Muscle of leg (tissue), 11 donors: Measurements from ENCODE around the gene GPR35. TPM values are rescaled to one million over a fixed set of nuclear protein-coding genes. Genes with fewer than 3 reads are reported as not detected.
"Not testable (repeated sequence)": the region's sequence is repeated elsewhere in the genome, so short reads cannot be mapped to it uniquely, and the experiment has no call there.

Experiments used
- DNase-seq: peaks from one replicate; pipeline ENCODE4 v3.0.0; 2013
- H3K27ac ChIP-seq: one replicate; pipeline ENCODE4 v1.5.1; 2013; ENCODE audit warnings: mild to moderate bottlenecking, low read length, control low read depth
- H3K27me3 ChIP-seq: one replicate; pipeline ENCODE4 v1.6.1; 2013; ENCODE audit warnings: low read length; ENCODE audit not compliant: control insufficient read depth, insufficient read depth
- H3K36me3 ChIP-seq: one replicate; pipeline ENCODE4 v1.6.1; 2013; ENCODE audit warnings: low read length; ENCODE audit not compliant: control insufficient read depth, insufficient read depth
- H3K4me1 ChIP-seq: one replicate; pipeline ENCODE4 v1.6.1; 2013; ENCODE audit warnings: low read length; ENCODE audit not compliant: control insufficient read depth, insufficient read depth
- H3K4me3 ChIP-seq: one replicate; pipeline ENCODE4 v1.5.1; 2013; ENCODE audit warnings: low read length, control low read depth
- H3K9me3 ChIP-seq: replicated peaks from 2 replicates; pipeline ENCODE4 v1.6.1; 2013; ENCODE audit warnings: low read depth, low read length; ENCODE audit not compliant: control insufficient read depth
- WGBS: methylation state at CpG from one replicate; pipeline ENCODE4 v1.1.5; 2013; ENCODE audit warnings: missing lambda C conversion rate; ENCODE audit not compliant: insufficient coverage; 5-methylcytosine and 5-hydroxymethylcytosine counted together
- polyA plus RNA-seq, 8 donors: library from polyadenylated mRNA; unstranded; fragments of 120-200 nt; gene quantifications; one replicate each; pipeline versions ENCODE4 v1.2.1 to v1.2.3, GENCODE V29; 2013; ENCODE audit warnings: inconsistent platforms in 1 of 8, low replicate concordance in 1 of 8; ENCODE audit not compliant: insufficient read length in 8 of 8, insufficient read depth in 1 of 8
- total RNA-seq: library from RNA; stranded (reverse); fragments of 120-200 nt; gene quantifications from one replicate; pipeline ENCODE4 v1.2.4, GENCODE V29; 2013

Gene GPR35
- total and polyA plus RNA-seq, 9 donors = 0.75 to 5.1 (median 1.7) TPM

- Histone ChIP-seq H3K27me3 (no peaks in the 10 kb centered on the region), H3K4me3 (no peak overlapping the region), H3K27ac (no peak overlapping the region), H3K36me3 (no peaks in the 10 kb centered on the region), H3K4me1 (peaks cover 12% of the 10 kb centered on the region), H3K9me3 (peaks cover 4% of the 10 kb centered on the region)
- no CpG with 5 or more reads among the region's 2 CpGs for WGBS
- no peak for DNase-seq
These were observed 9.9 kb upstream of the GPR35 start for GRCh38 chr2:240615396-240615795.

- no peak overlapping the region for H3K27ac ChIP-seq
- no peak overlapping the region for H3K4me3 ChIP-seq
- H3K27me3 ChIP-seq = no peaks in the 10 kb centered on the region
- H3K9me3 ChIP-seq = peaks cover 4% of the 10 kb centered on the region
- H3K36me3 ChIP-seq = no peaks in the 10 kb centered on the region
- no peak for DNase-seq
- WGBS = 83% methylated on average over 17 of the region's 20 CpGs
- H3K4me1 ChIP-seq = peaks cover 12% of the 10 kb centered on the region
These were observed 9.3 kb upstream of the GPR35 start for GRCh38 chr2:240615820-240616547.

- H3K27ac ChIP-seq, H3K27me3 ChIP-seq, H3K4me3 ChIP-seq, H3K36me3 ChIP-seq, H3K9me3 ChIP-seq, DNase-seq: not testable (repeated sequence)
- H3K4me1 ChIP-seq = peaks cover 12% of the 10 kb centered on the region
- no CpG with 5 or more reads among the region's 5 CpGs for WGBS
These were observed 8.2 kb upstream of the GPR35 start for GRCh38 chr2:240616860-240617666.

- Histone ChIP-seq H3K9me3 (peaks cover 4% of the 10 kb centered on the region), H3K4me1 (no peaks in the 10 kb centered on the region), H3K36me3 (no peaks in the 10 kb centered on the region), H3K4me3 (no peak overlapping the region), H3K27me3 (no peaks in the 10 kb centered on the region), H3K27ac (no peak overlapping the region)
- 90% methylated on average over 3 of the region's 6 CpGs for WGBS
- DNase-seq = no peak
These were observed 6.5 kb upstream of the GPR35 start for GRCh38 chr2:240618776-240619175.

GRCh38 chr2:240619506-240620148 lies 5.7 kb upstream of the GPR35 start:
- no peaks in the 10 kb centered on the region for H3K4me1 ChIP-seq
- no peaks in the 10 kb centered on the region for H3K36me3 ChIP-seq
- H3K9me3 ChIP-seq = peaks cover 4% of the 10 kb centered on the region
- no peak for DNase-seq
- H3K27me3 ChIP-seq = no peaks in the 10 kb centered on the region
- no peak overlapping the region for H3K27ac ChIP-seq
- H3K4me3 ChIP-seq = no peak overlapping the region
- 72% methylated on average over 10 of the region's 19 CpGs for WGBS

GRCh38 chr2:240620149-240620731 lies 5.0 kb upstream of the GPR35 start:
- no peaks in the 10 kb centered on the region for H3K27me3 ChIP-seq
- H3K9me3 ChIP-seq = peaks cover 4% of the 10 kb centered on the region
- no peak overlapping the region for H3K4me3 ChIP-seq
- no peaks in the 10 kb centered on the region for H3K36me3 ChIP-seq
- no peaks in the 10 kb centered on the region for H3K4me1 ChIP-seq
- WGBS = 86% methylated on average over 10 of the region's 13 CpGs
- DNase-seq = no peak
- no peak overlapping the region for H3K27ac ChIP-seq

- H3K4me3 ChIP-seq = no peak overlapping the region
- DNase-seq = peak; percentile 15
- peaks cover 4% of the 10 kb centered on the region for H3K9me3 ChIP-seq
- no peaks in the 10 kb centered on the region for H3K36me3 ChIP-seq
- no peaks in the 10 kb centered on the region for H3K4me1 ChIP-seq
- H3K27me3 ChIP-seq = no peaks in the 10 kb centered on the region
- no peak overlapping the region for H3K27ac ChIP-seq
- WGBS = 64% methylated on average over 4 of the region's 7 CpGs
These were observed 4.4 kb upstream of the GPR35 start for GRCh38 chr2:240620859-240621258.

- no peak for DNase-seq
- no peaks in the 10 kb centered on the region for H3K27me3 ChIP-seq
- H3K27ac ChIP-seq = no peak overlapping the region
- H3K4me3 ChIP-seq = no peak overlapping the region
- WGBS = 90% methylated on average over 5 of the region's 9 CpGs
- H3K4me1 ChIP-seq = peaks cover 6% of the 10 kb centered on the region
- H3K9me3 ChIP-seq = peaks cover 4% of the 10 kb centered on the region
- no peaks in the 10 kb centered on the region for H3K36me3 ChIP-seq
These were observed 3.2 kb upstream of the GPR35 start for GRCh38 chr2:240622060-240622411.

- 29% methylated on average over 37 of the region's 37 CpGs for WGBS
- DNase-seq = no peak
- Histone ChIP-seq H3K4me3 (no peak overlapping the region), H3K27ac (no peak overlapping the region), H3K4me1 (peaks cover 7% of the 10 kb centered on the region), H3K9me3 (peaks cover 2% of the 10 kb centered on the region), H3K36me3 (no peaks in the 10 kb centered on the region), H3K27me3 (no peaks in the 10 kb centered on the region)
These were observed 2.6 kb upstream of the GPR35 start for GRCh38 chr2:240622531-240623235.
